GM12891 (cell line): ENCODE data around the gene GRIK1.

Experiments used
- PAX5 ChIP-seq: IDR thresholded peaks from 2 replicates; pipeline ENCODE4 v1.6.1; 2011; ENCODE audit warnings: low read length, moderate library complexity, mild to moderate bottlenecking; ENCODE audit not compliant: insufficient read depth, severe bottlenecking
- POLR2A ChIP-seq: IDR thresholded peaks from 2 replicates; pipeline ENCODE4 v1.6.1; 2011; ENCODE audit warnings: low read depth, low read length, control low read depth
- POLR2AphosphoS5 ChIP-seq: IDR thresholded peaks from 2 replicates; pipeline ENCODE4 v1.6.1; 2011; ENCODE audit warnings: low read depth, low read length, control low read depth
- SPI1 ChIP-seq: IDR thresholded peaks from 2 replicates; pipeline ENCODE4 v1.6.1; 2011; ENCODE audit warnings: low read depth, low read length, control low read depth
- TAF1 ChIP-seq: IDR thresholded peaks from 2 replicates; pipeline ENCODE4 v1.6.1; 2011; ENCODE audit warnings: low read depth, low read length, control low read depth

DNA sequence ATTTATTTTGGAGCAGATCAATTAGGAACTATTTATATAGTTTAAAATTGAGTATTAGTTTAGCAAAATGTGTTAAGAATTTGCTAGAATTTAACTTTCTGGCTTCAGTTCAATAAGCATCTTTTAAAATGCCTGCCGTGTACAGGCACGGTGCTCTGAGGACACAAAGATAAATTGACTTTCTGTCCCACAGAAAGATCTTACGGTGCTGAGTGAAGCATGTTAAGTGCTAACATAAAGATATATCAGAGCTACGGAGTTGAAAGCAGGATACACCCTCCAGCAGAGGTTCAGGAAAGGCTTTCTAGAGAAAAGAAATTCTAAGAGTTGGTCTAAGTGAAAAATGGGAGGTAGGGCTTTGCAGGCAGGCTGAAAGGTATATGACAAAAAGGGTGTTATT, 305.4 kb downstream of the GRIK1 start:
- TF ChIP-seq POLR2A (no peak), POLR2AphosphoS5 (no peak), SPI1 (no peak), TAF1 (no peak), PAX5 (no peak)
